ENCODE data around the gene PARD3. TPM values are rescaled to one million over a fixed set of nuclear protein-coding genes. Genes with fewer than 3 reads are reported as not detected.

Gene PARD3
- total and polyA plus RNA-seq, 12 donors = 17.0 to 93.8 (median 47.3) TPM

DNA sequence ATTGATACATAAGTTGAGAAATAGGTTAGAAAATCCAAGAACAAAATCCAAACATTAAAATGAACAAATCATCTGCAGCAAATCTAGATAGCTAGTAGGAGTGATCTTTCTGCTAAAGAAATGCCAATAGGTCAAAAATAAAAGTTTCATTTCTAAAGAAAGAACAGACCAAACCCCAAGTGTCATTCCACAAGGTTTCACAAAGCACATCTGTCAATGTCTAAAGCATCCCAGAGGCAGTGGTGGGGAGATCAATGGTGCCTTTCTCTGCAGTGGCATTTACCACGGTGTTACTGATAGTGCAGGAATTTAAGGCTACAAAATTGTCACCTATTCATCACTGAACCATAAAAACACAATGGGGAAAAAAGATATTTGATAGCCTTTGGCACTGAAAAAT, 147.9 kb downstream of the PARD3 start:
- H3K4me3 ChIP-seq = no peak overlapping the region
- peaks cover 0 to 9% of the 10 kb centered on the region in 2 donors for H3K4me1 ChIP-seq (replicated peaks in 1 of 2)
- no peaks in the 10 kb centered on the region for H3K9me3 ChIP-seq (replicated peaks in 1 of 3)
- no peaks in the 10 kb centered on the region for H3K36me3 ChIP-seq (replicated peaks in 1 of 2)
- no peak for DNase-seq
- intact Hi-C loops (cut with DNase I) = loop anchor here (10.0 kb wide), 3 partner anchors 58 to 148 kb away; partner anchors contain the start of gene PARD3 (in 1 of the 2)
- no peaks in the 10 kb centered on the region for H3K27me3 ChIP-seq
- 39 to 57% (median 46%) methylated on average over 1 of the region's 1 CpG for WGBS, 4 donors
- no peak overlapping the region for H3K27ac ChIP-seq
- no peak for TF ChIP-seq POLR2A (IDR thresholded peaks at IDR 0.05)
- TF ChIP-seq, protein P1, sequence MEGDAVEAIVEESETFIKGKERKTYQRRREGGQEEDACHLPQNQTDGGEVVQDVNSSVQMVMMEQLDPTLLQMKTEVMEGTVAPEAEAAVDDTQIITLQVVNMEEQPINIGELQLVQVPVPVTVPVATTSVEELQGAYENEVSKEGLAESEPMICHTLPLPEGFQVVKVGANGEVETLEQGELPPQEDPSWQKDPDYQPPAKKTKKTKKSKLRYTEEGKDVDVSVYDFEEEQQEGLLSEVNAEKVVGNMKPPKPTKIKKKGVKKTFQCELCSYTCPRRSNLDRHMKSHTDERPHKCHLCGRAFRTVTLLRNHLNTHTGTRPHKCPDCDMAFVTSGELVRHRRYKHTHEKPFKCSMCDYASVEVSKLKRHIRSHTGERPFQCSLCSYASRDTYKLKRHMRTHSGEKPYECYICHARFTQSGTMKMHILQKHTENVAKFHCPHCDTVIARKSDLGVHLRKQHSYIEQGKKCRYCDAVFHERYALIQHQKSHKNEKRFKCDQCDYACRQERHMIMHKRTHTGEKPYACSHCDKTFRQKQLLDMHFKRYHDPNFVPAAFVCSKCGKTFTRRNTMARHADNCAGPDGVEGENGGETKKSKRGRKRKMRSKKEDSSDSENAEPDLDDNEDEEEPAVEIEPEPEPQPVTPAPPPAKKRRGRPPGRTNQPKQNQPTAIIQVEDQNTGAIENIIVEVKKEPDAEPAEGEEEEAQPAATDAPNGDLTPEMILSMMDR (IDR thresholded peaks at IDR 0.05) = no peak

DNA sequence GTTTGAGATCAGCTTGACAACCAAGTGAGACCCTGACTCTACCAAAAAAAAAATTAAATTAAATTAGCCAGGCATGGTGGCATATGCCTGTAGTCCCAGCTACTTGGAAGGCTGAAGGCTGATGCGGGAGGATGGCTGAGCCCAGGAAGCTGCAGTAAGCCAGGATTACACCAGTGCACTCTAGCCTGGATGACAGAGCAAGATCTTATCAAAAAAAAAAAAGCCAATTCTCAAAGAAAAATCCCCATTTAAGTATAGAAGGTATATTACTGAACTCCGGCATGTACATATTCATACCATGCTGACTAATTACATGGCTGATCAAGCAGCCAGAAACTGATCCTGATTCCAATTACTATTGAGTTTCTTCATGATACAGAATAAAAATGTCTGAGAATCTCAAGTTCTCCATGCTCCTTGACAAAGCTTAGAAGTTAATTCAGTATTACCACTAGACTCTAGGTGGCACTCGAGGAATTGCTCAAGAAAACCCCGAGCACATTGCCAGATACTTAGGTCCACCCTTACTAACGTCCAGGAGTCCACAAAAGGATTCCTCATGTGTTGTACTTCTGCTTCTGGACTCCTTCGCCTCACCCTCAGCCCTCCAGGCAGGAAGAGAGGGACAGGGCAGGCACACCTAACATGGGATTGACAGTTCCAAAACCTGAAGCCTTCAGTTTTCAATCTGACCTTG, 148.9 kb downstream of the PARD3 start:
- H3K36me3 ChIP-seq (replicated peaks in 1 of 2) = no peaks in the 10 kb centered on the region
- intact Hi-C loops (cut with DNase I) = loop anchor here (10.0 kb wide), 3 partner anchors 59 to 149 kb away; partner anchors contain the start of gene PARD3 (in 1 of the 2)
- no peak overlapping the region for H3K4me3 ChIP-seq
- H3K27me3 ChIP-seq = no peaks in the 10 kb centered on the region
- DNase-seq = peak; percentile 42 to 76 (median 61)
- H3K4me1 ChIP-seq (replicated peaks in 1 of 2) = peaks cover 0 to 9% of the 10 kb centered on the region in 2 donors
- no peaks in the 10 kb centered on the region for H3K9me3 ChIP-seq (replicated peaks in 1 of 3)
- no peak overlapping the region for H3K27ac ChIP-seq
- WGBS, 4 donors = 18 to 28% (median 23%) methylated on average over 6 of the region's 6 CpGs
- TF ChIP-seq POLR2A (IDR thresholded peaks at IDR 0.05) = no peak
- TF ChIP-seq, protein P1 (IDR thresholded peaks at IDR 0.05) = peak; percentile 18 to 75 (median 66)

DNA sequence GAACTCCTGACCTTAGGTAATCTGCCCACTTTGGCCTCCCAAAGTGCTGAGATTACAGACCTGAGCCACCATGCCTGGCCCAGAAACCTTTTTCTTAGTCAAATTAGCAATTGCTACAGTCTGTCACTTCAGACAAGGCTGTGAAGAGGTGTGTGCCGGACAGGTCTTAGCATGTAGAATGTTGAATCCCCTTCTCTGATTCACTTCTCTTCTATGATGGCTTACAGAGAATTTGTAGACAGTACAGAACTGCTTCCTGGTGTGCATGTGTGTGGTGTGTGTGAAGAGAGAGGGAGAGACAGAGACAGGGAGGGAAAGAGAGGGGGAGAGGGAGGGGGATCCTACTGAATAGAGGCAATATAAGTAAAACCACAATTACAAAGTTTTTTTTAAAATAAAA, 150.4 kb downstream of the PARD3 start:
- intact Hi-C loops (cut with DNase I) = loop anchor here (10.0 kb wide), 3 partner anchors 60 to 150 kb away; partner anchors contain the start of gene PARD3 (in 1 of the 2)
- WGBS, 4 donors = 86 to 100% (median 98%) methylated on average over 1 of the region's 1 CpG
- H3K27ac ChIP-seq = no peak overlapping the region

GRCh38 chr10:34661580-34661979, 153.5 kb downstream of the PARD3 start:
- no peaks in the 10 kb centered on the region for H3K36me3 ChIP-seq (replicated peaks in 1 of 2)
- peaks cover 0 to 4% of the 10 kb centered on the region in 2 donors for H3K4me1 ChIP-seq (replicated peaks in 1 of 2)
- TF ChIP-seq, protein P1 (IDR thresholded peaks at IDR 0.05) = no peak
- TF ChIP-seq POLR2A (IDR thresholded peaks at IDR 0.05) = no peak
- no peak overlapping the region for H3K4me3 ChIP-seq
- 61 to 63% (median 61%) methylated on average over 2 of the region's 2 CpGs for WGBS, 4 donors
- H3K9me3 ChIP-seq (replicated peaks in 1 of 3) = no peaks in the 10 kb centered on the region
- no peak for DNase-seq
- intact Hi-C loops (cut with DNase I) = loop anchor here (10.0 kb wide), 3 partner anchors 63 to 153 kb away; partner anchors contain the start of gene PARD3 (in 1 of the 2)
- H3K27me3 ChIP-seq = no peaks in the 10 kb centered on the region
- no peak overlapping the region for H3K27ac ChIP-seq

More for the DNA sequence above, 150.4 kb downstream of the PARD3 start:
- no peaks in the 10 kb centered on the region for H3K36me3 ChIP-seq (replicated peaks in 1 of 2)
- H3K4me3 ChIP-seq = no peak overlapping the region
- H3K4me1 ChIP-seq (replicated peaks in 1 of 2) = peaks cover 0 to 9% of the 10 kb centered on the region in 2 donors
- no peak for DNase-seq
- TF ChIP-seq, protein P1 (IDR thresholded peaks at IDR 0.05) = no peak
- TF ChIP-seq POLR2A (IDR thresholded peaks at IDR 0.05) = no peak
- no peaks in the 10 kb centered on the region for H3K9me3 ChIP-seq (replicated peaks in 1 of 3)
- H3K27me3 ChIP-seq = no peaks in the 10 kb centered on the region
